Measurements from ENCODE around the gene KIAA0930.

KIAA0930 gene

GRCh38 chr22:45181240-45181639 lies 59.5 kb downstream of the KIAA0930 start:
- Histone ChIP-seq H3K4me3 (ENCODE audit: low read depth, low read length) (no peak overlapping the region), H3K36me3 (ENCODE audit: control insufficient read depth in 2 of 2, insufficient read depth in 1 of 2, low read length in 2 of 2) (peaks cover 63 to 95% of the 10 kb centered on the region in 2 experiments), H3K27ac (ENCODE audit: extremely low read depth, low read depth, low read length) (no peak overlapping the region), H3K9me3 (ENCODE audit: control insufficient read depth, insufficient read depth, low read depth, low read length) (no peaks in the 10 kb centered on the region), H3K4me1 (ENCODE audit: control insufficient read depth, insufficient read depth, low read length) (no peaks in the 10 kb centered on the region)
- ChIA-PET CTCF (interaction anchor here (0.6 to 1.0 kb wide), 3 partner anchors 27 to 63 kb away, joined by 3 to 5 read pairs (median 4); no protein-coding TSS in a partner anchor), POLR2A (no interaction called here)
- TF ChIP-seq HOXD13 (CRISPR knock-in tag; IDR thresholded peaks at IDR 0.05; ENCODE audit: borderline replicate concordance) (no peak), ZNF335 (tag by site-specific recombination; conservative IDR thresholded peaks at IDR 0.05) (no peak), FEZF1 (tag by site-specific recombination; IDR thresholded peaks at IDR 0.05) (no peak), ZNF561 (tag by site-specific recombination; IDR thresholded peaks at IDR 0.05; ENCODE audit: borderline replicate concordance) (no peak), OSR2 (tag by site-specific recombination; IDR thresholded peaks at IDR 0.05) (no peak), ZNF585B (tag by site-specific recombination; IDR thresholded peaks at IDR 0.05) (no peak), ZNF341 (tag by site-specific recombination; IDR thresholded peaks at IDR 0.05; ENCODE audit: low read depth) (no peak), ZNF132 (tag by site-specific recombination; IDR thresholded peaks at IDR 0.05; ENCODE audit: borderline replicate concordance) (no peak)

- POLR2A ChIA-PET = no interaction called here
- H3K4me1 ChIP-seq (ENCODE audit: control insufficient read depth, insufficient read depth, low read length) = no peaks in the 10 kb centered on the region
- CTCF ChIA-PET = interaction anchor here (1.0 kb wide), 1 partner anchor 28 kb away, joined by 3 read pairs; no protein-coding TSS in a partner anchor
- peaks cover 68 to 95% of the 10 kb centered on the region in 2 experiments for H3K36me3 ChIP-seq (ENCODE audit: control insufficient read depth in 2 of 2, insufficient read depth in 1 of 2, low read length in 2 of 2)
- H3K4me3 ChIP-seq (ENCODE audit: low read depth, low read length) = no peak overlapping the region
- H3K9me3 ChIP-seq (ENCODE audit: control insufficient read depth, insufficient read depth, low read depth, low read length) = no peaks in the 10 kb centered on the region
- no peak overlapping the region for H3K27ac ChIP-seq (ENCODE audit: extremely low read depth, low read depth, low read length)
- TF ChIP-seq GFI1B (tag by site-specific recombination; IDR thresholded peaks at IDR 0.05) = no peak
- no peak for TF ChIP-seq ZNF214 (tag by site-specific recombination; IDR thresholded peaks at IDR 0.05; ENCODE audit: borderline replicate concordance)
- TF ChIP-seq MEIS1 (CRISPR knock-in tag; IDR thresholded peaks at IDR 0.05; ENCODE audit: borderline replicate concordance) = no peak
- TF ChIP-seq ZNF18 (tag by site-specific recombination; IDR thresholded peaks at IDR 0.05) = no peak
- TF ChIP-seq ZNF248 (tag by site-specific recombination; IDR thresholded peaks at IDR 0.05) = no peak
- TF ChIP-seq HIC1 (tag by site-specific recombination; IDR thresholded peaks at IDR 0.05) = no peak
- no peak for TF ChIP-seq AEBP2 (tag by site-specific recombination; IDR thresholded peaks at IDR 0.05; ENCODE audit: borderline replicate concordance)
- TF ChIP-seq GLI4 (tag by site-specific recombination; IDR thresholded peaks at IDR 0.05) = no peak
- no peak for TF ChIP-seq ZSCAN18 (tag by site-specific recombination; IDR thresholded peaks at IDR 0.05)
- TF ChIP-seq ZNF416 (tag by site-specific recombination; IDR thresholded peaks at IDR 0.05) = no peak
- no peak for TF ChIP-seq ZNF639 (tag by site-specific recombination; IDR thresholded peaks at IDR 0.05)
- TF ChIP-seq ZBTB49 (tag by site-specific recombination; IDR thresholded peaks at IDR 0.05; ENCODE audit: low read depth) = no peak
- no peak for TF ChIP-seq SP3 (tag by site-specific recombination; IDR thresholded peaks at IDR 0.05)
- TF ChIP-seq ZNF549 (tag by site-specific recombination; IDR thresholded peaks at IDR 0.05) = no peak
- no peak for TF ChIP-seq ZNF121 (tag by site-specific recombination; IDR thresholded peaks at IDR 0.05)
- TF ChIP-seq SALL2 (tag by site-specific recombination; IDR thresholded peaks at IDR 0.05; ENCODE audit: borderline replicate concordance) = no peak
- TF ChIP-seq ZNF629 (tag by site-specific recombination; IDR thresholded peaks at IDR 0.05) = no peak
These were observed 60.5 kb downstream of the KIAA0930 start for GRCh38 chr22:45180146-45180679.
